Measurements from ENCODE around the gene MAST4.

DNA sequence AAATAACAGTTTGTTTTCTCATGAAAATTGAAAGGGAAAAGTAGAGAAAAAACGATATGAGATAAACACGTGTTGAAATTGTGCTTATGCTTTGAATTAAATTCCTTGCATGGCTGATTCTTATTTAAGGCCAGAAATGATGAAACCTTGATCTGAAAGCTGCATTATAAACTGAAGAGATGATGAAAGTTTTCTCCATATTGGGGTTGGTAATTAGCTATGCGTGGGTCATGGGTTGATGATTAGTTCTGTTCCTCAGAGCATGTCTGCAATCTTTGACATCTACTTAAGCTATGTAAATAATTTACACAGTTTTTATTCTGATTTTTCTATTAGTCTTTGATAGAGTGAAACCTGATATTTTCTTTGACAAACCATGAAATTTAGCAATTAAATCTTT lies 336.3 kb downstream of the MAST4 start:
- no peak for TF ChIP-seq CTCF (IDR thresholded peaks at IDR 0.05)
- no peak for TF ChIP-seq EZH2 (IDR thresholded peaks at IDR 0.05)
- TF ChIP-seq EZH2phosphoT487 (IDR thresholded peaks at IDR 0.05) = no peak

All from neural progenitor cell (in vitro differentiated cells).